Hematopoietic multipotent progenitor cell (in vitro differentiated cells): ENCODE data around the gene NDUFA8. TPM values are rescaled to one million over a fixed set of nuclear protein-coding genes. Genes with fewer than 3 reads are reported as not detected.

Experiments
- DNase-seq, 3 donors: peaks; one replicate each; pipeline ENCODE4 v3.0.0-alpha.2; 2011 to 2015; ENCODE audit warnings: low read depth in 2 of 3, low spot score in 2 of 3
- total RNA-seq: library from RNA; depleted of rRNA; stranded (reverse); fragments of >200 nt; gene quantifications from one replicate; pipeline ENCODE4 v1.2.3, GENCODE V29; 2012

The NDUFA8 gene
- total RNA-seq, 1 donor = 12.7 TPM

GRCh38 chr9:122186777-122187470, 27.3 kb upstream of the NDUFA8 start:
- DNase-seq = no peak

DNA sequence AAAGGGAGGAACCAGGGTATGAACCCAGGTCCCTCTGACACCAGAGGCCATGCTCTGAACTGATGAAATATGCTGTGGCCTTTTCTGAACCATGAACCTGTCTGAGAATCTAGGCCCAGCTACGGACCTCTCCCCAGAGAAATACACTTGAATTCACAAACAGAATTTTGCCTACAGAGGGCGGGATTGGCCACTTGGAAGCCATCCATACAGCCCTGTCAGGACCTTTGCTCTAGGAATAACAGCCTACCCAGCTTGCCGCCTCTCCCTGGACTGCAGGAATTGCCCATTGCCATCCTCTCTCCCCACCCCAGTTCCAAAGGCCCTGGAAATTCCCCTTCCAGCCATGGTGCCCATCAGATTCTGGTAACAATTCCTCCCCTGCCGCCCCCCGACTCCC, 26.7 kb upstream of the NDUFA8 start:
- no peak for DNase-seq

DNA sequence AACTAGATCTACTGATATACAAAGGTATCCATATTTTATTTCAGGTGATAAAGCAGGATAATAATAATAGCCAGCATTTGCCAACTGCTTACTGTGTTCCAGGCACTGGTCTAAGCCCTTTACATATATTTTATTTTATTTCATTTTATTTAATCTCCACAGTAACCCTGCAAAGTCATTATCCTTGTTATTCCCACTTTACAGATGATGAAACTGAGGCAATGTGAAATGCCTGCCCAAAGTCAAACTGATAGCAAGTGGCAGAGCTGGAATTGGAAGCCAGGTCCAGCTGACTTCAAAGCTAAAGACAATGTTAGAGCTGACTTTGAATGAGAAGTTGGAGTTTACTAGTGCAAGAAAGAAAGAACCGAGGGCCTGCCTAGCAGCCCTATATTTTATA, 25.0 kb upstream of the NDUFA8 start:
- DNase-seq = no peak

DNA sequence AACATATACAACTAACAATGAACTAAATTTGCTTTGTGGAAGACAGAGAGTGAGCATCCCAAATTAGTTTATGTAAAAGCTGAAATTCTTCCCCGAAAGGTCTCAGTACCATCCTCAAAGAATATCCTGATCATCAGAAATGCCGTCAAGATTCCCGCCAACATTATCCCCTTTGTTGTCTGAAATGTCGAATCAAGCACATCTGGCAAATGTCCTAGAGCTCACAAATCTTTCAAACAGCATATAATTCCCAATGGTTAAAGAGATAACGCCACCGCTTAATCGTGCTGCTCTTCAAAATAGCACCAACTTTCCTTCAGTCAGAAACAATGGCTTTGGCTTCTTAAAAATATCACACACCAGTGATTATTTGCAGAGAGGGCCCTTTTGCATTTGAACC, 23.9 kb upstream of the NDUFA8 start:
- no peak for DNase-seq

DNA sequence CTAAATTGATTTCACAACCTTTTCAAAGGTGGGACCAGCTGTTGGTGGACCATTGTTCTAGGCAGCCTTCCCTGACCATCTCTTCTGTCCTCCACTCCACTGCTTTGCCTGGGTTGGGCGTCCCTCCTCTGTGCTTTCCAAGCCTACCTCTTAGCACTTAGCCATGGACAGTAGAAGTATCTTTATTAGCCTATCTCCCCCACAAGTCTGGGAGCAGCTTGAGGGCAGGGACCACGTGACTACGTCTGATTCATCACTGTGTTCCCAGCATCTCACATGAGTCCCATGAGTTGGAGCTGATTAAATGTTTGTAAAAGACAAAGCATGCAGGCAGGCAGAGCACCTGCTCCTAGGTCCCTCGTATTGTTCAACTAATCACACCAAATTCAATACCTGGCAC, 21.1 kb upstream of the NDUFA8 start:
- no peak for DNase-seq

GRCh38 chr9:122179690-122180074, 20.1 kb upstream of the NDUFA8 start:
- no peak for DNase-seq

- no peak for DNase-seq
Measured at GRCh38 chr9:122179054-122179689, 19.6 kb upstream of the NDUFA8 start.

GRCh38 chr9:122176916-122177315, 17.3 kb upstream of the NDUFA8 start:
- DNase-seq = no peak

GRCh38 chr9:122173670-122174069, 14.1 kb upstream of the NDUFA8 start:
- DNase-seq = no peak

DNA sequence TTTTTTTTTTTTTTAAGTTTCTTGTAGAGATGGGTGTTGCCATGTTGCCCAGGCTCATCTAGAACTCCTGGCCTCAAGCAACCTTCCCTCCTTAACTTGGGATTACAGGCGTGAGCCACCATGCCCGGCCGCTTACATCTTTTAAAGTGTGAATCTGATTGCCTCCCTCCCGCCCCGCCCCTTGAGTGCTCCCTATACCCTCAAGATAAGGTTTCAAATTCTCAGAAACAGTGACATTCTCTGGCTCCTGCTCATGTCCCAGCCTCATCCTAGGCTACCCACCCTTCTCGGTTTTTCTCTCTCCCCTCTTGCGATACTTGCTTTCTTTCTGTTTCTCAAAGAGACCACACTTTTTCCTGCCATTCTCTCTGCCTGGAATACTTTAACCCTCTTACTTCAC, 12.6 kb upstream of the NDUFA8 start:
- no peak for DNase-seq

- DNase-seq = no peak
Measured at GRCh38 chr9:122168356-122168755, 8.8 kb upstream of the NDUFA8 start.

DNA sequence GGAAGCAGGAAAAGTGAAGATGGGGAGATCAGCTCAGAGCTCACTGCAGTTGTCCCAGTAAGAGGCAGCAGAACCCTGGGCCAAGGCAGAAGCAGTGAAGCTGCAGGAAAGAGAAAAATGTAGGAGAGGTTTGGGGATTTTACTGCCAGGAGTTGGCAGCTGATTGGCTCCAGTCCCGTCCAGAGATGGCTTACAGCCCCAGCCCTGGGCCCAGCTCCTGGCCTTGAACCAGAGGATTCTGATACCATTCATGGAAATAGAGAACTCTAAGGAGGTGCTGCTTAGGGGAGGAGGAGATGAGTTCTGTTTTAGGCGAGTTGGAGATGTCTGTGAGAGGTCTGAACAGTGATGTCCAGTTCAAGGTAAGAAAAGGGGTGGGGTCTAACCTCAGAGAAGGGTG, 4.7 kb upstream of the NDUFA8 start:
- DNase-seq = no peak

- no peak for DNase-seq
Measured at GRCh38 chr9:122162415-122162814, 2.8 kb upstream of the NDUFA8 start.

DNA sequence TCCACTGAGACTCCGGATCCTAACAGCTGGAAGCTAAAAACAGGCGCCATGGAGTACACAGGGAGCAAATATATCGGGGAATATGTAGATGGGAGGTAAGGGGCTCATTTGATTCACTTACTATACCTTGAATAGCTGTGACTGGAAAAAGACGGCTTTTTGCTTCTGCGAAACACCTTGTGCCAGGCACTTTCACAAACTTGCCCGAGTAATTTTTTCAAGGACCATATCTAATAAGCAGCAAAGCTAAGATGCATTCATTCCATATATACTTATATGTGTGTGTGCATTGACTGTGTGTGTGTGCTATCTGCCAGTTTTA, 307 bp upstream of the NDUFA8 start:
- no peak for DNase-seq

- DNase-seq = peak in 2 of 3 donors; percentile 53 to 65
Measured at GRCh38 chr9:122158202-122158601, 1.4 kb downstream of the NDUFA8 start.

- no peak for DNase-seq
Measured at GRCh38 chr9:122155796-122156195, 3.8 kb downstream of the NDUFA8 start.

DNA sequence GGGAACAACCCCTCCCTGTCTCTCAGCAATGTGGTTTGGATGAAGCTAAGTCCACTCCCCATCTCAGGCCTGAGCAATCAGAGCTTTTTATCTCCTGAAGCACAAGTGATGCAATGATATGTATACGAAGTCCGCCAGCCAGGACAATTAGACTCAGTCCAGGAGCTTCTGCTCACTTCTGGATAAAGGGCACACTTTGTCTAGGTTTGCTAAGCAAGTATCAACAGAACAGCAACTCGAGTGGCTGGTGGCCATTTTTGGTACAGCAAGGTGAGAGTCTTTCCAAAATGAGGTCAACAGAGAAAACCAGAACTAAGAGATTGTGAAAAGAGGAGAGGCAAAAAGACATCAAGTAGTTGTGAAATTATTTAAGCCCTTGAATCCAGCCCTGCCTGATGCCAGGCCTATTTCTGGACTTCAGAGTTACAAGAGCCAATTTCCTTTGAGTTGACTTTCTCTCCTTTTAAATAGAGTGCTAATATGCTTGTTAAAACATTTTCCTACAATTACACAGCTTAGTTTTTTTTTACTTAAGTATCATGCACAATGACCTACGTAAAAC, 8.2 kb downstream of the NDUFA8 start:
- no peak for DNase-seq

DNA sequence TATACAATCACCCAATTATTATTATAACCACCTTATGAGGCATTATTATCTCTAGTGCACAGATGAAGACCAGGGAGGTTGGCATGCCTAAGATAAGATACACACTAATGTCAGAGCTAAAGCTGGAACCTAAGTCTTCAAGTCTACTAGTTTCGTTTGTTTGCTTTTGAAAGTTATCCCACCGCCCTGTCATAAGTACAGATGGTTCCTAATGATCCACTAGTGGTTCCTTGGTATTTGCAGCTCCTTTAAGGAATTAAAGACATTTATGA, 14.1 kb downstream of the NDUFA8 start:
- DNase-seq = no peak

DNA sequence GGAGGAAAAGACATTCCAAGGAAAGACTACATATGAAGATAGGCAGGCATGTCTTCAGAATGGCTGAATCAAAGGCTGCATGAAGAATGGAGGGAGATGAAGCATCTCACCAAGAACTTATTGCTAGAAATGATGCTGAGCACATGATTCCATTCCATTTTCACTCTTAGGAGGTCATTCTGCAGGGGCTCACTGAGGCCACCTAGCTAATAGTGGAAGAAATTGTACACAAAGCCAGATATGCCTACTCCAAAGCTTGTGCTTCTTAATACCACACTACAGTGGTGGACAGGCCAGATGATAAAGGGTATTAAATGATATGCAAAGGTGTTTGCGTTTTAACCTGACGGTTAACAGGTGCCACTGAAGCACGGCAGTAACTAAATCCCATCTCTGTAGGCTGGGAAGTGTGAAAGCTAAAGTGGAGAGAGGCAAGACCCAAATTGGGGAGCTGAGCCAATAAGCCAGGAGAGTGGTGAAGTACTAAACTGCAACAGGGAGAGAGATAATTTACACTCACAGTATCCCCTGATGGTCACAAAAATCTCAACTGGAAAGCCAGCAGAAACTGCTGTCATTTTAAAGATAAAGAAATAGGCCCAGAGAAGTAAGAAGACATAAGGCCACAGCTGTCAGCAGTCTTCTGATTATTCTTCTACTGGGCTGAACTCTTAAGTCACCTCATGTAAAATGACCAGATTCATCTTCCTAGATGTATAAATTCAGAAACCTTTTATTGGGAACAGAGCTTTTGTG, 14.6 kb downstream of the NDUFA8 start:
- peak in 1 of 3 donors; percentile 53 for DNase-seq

DNA sequence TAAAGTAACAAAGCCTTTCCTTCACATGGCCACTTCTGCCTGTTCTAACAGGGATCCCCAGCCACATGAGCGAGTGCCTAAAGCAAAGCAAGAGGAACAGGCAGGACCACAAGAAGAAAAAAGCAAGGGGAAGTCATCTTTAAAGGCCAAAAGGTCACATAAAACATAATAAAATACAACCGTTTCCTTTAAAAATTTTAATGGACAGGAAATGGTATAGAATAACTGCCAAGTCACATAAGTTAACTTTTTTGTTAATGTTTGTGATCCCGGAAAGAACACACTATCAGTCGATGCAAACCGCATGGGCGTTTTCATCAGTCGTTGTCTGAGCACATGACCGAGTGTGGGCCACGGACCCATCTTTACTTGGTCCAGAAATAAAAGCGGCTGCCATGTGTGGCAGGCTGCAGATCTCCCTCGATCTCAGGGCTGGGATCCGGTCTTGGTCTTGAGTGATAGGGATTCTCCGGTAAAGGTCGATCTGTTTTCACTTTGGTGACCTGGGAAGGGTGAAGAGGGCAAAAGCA, 15.6 kb downstream of the NDUFA8 start:
- DNase-seq = peak in 1 of 3 donors; percentile 26

DNA sequence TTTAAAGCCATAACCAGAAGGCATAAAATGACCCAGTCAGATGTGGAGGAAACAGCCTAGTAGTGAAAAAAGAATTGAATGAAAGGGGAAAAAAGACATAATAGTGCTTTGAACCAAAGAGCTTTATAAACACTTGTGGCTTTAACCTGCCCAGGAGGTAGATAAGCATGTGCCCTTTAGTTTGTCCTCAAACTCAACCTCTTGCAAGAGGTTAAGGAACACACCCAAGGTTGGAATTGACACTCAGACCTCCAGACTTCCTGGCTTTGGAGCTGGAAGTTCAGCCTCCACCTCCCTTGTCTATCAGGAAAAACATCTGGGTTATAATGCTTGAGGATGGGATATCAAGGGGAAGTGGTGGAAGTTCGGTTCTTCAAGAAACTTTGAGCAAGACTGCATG, 16.3 kb downstream of the NDUFA8 start:
- no peak for DNase-seq

- no peak for DNase-seq
Measured at GRCh38 chr9:122141671-122142070, 17.9 kb downstream of the NDUFA8 start.
